ENCODE results near the gene RHOBTB3.
"Not testable (repeated sequence)": the region's sequence is repeated elsewhere in the genome, so short reads cannot be mapped to it uniquely, and the experiment has no call there.

The RHOBTB3 gene

GRCh38 chr5:95801532-95801931 lies 70.4 kb downstream of the RHOBTB3 start:
- no peak for DNase-seq (ENCODE audit: low read depth)

GRCh38 chr5:95801961-95802360 lies 70.8 kb downstream of the RHOBTB3 start:
- no peak for DNase-seq (ENCODE audit: low read depth)

GRCh38 chr5:95803271-95804148 lies 72.4 kb downstream of the RHOBTB3 start:
- no peak for DNase-seq (ENCODE audit: low read depth)

DNA sequence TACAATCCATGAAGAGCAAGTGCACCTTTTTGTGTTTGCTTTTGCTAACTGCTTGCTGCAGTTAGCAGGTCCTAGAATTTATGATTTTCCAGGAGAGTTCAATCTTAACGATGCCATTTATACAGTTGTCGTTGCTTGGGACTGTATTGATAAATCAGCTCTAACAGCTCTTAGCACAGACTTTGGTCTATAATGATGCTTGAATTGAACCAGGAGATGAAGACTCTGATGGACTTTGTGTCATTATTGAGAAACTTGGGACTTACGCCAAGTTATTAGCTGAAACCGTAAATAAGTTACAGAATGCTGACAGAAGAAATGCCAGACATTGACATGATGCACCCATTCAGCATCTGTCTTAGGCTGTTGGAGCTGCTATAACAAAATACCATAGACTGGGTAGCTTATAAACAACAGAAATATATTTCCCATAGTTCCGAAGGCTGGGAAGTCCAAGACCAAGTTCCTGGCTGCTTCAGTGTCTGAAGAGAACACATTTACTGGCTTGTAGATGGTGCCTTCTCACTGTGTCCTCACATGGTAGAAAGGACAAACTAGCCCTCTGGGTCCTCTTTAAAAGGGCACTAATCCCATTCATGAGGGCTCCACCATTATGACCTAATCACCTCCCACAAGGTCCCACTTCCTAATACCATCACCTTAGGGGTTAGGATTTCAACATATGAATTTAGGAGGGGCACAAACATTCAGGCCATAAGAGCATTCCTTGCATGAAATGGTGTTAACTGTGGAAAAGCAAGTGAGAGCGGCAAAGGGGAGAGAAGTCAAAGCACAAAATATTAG lies 73.8 kb downstream of the RHOBTB3 start:
- DNase-seq (ENCODE audit: low read depth) = no peak

DNA sequence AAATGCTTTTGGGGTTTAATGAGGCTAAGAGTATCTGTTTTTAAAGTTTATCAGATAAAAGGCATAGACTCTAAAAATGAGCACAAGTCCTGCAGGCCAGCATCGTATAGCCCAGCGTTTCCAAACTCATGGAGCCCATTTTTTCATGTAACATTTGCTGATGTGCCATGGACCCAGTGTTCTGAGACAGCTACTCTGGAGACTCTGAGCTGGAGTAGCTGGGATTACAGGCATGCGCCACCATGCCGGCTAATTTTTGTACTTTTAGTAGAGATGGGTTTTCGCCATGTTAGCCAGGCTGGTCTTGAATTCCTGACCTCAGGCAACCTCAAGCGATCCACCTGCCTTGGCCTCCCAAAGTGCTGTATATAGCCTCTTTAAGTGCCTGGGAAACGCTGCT lies 75.6 kb downstream of the RHOBTB3 start:
- no peak for DNase-seq (ENCODE audit: low read depth)

- DNase-seq (ENCODE audit: low read depth) = no peak
These were observed 77.0 kb downstream of the RHOBTB3 start for GRCh38 chr5:95808013-95808685.

DNA sequence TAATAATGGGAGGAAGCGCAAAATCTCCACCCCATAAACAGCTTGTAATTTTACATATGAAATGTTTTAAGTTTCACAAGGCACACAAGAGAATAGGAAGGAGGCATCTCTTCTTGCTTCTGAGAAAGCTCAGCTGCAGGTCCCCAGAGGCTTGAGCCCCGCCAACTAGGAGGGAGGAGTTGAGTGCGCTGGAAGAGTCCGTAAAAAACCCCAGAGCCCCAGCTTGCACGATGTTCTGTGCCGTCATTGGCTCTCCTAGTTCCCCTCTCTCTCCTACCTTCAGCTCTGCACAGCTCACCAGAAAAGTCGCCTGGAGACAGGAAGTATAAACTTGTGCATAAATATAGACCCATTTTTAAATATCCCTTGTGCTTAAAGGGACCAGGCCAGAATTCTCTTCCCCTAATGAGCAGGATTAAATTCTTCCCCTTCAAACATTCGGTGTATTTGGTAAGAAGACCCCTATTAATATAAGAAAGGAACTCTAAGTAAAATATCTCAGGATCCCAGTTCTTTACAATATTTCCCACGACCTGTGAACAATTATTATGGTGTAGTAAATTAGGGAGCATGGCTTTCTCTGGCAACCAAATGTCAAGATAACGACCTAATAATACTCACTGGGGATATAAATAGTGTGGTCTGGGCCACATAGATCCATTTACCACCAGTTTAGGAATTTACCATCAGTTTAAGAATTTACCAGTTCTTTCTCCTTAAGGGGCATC lies 77.7 kb downstream of the RHOBTB3 start:
- DNase-seq (ENCODE audit: low read depth) = peak; percentile 60

- DNase-seq (ENCODE audit: low read depth) = no peak
These were observed 78.4 kb downstream of the RHOBTB3 start for GRCh38 chr5:95809414-95809960.

DNA sequence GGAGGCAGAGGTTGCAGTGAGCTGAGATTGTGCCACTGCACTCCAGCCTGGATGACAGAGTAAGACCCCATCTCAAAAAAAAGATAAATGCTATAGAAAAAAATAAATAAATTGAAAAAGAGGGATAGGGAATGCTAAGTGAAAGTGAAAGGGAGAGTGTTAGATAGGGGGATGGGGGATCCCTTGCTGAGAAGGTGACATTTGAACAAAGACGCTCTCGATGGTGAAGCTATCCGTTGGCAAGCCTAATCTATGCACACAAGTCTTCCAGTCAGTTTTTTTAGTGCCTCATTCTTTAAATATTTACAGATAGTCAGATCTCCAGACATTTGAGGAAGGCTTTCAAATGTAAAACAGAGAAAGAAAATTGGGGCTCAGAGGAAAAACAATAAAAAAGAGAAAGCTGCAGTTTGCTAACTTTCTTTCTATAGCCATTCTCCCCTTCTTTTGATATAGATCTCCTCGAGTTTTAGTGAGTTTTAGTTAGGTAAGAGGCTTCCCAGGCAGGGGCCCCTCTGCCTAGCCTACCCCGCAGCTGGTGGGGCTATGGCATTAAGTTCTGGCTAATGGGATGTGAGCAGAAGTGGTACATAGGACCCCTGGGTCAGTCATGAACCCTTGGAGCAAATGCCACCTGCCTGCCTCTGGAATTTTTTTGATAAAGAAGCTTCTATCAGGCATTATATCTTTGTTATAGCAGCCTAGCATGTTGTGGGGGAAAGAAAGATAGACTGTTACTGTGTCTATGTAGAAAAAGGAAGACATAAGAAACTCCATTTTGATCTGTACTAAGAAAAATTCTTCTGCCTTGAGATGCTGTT lies 79.4 kb downstream of the RHOBTB3 start:
- no peak for DNase-seq (ENCODE audit: low read depth)

DNA sequence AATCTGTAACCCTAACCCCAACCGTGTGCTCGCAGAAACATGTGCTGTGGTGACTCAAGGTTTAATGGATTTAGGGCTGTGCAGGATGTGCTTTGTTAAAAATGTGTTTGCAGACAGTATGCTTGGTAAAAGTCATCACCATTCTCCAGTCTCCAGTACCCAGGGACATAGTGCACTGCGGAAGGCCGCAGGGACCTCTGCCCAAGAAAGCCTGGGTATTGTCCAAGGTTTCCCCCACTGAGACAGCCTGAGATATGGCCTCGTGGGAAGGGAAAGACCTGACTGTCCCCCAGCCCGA lies 79.9 kb downstream of the RHOBTB3 start:
- not testable (repeated sequence) for DNase-seq (ENCODE audit: low read depth)

GRCh38 chr5:95811461-95812073 lies 80.4 kb downstream of the RHOBTB3 start:
- DNase-seq (ENCODE audit: low read depth) = not testable (repeated sequence)

- DNase-seq (ENCODE audit: low read depth) = no peak
These were observed 80.9 kb downstream of the RHOBTB3 start for GRCh38 chr5:95812074-95812471.

DNA sequence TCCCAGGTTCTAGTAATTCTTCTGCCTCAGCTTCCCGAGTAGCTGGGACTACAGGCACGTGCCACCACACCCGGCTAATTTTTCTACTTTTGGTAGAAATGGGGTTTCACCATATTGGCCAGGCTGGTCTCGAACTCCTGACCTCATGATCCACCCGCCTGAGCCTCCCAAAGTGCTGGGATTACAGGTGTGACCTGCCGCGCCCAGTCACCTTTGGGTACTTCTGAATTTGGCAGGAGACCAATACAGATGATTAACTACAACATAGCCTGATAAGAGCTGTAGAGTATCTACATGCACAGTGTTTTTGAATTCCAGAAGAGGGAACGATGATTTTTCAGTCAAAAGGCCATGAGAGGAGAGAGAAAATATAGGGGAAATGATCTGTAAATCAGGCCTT lies 81.9 kb downstream of the RHOBTB3 start:
- DNase-seq (ENCODE audit: low read depth) = not testable (repeated sequence)

DNA sequence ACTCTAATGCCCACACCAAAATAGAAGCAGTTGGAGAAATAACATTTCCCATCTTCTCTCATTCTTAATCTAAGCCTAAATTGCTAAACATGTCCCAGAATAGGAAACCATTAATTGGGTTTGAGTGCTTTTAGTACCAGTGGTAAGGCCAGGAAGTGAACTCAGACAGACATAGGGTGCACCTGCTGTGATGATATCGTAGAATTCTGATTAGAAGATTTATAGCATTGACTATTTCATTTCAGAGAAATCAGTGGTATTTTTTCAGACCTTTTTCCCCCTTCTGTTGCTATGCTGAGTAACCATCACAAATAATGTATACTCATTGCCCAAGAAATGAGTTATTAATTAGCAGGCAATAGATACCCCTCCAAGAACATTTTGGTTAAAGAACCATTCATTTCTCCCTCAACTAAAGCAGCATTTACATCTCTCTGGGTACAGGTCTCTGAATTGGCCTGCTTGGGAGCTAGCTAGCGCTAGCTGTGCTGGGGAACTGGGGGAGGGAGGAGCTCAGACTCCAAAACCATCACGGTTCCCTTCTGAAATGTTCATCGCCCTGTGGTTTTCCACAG lies 84.1 kb downstream of the RHOBTB3 start:
- no peak for DNase-seq (ENCODE audit: low read depth)

GRCh38 chr5:95816341-95816740 lies 85.2 kb downstream of the RHOBTB3 start:
- DNase-seq (ENCODE audit: low read depth) = no peak

DNA sequence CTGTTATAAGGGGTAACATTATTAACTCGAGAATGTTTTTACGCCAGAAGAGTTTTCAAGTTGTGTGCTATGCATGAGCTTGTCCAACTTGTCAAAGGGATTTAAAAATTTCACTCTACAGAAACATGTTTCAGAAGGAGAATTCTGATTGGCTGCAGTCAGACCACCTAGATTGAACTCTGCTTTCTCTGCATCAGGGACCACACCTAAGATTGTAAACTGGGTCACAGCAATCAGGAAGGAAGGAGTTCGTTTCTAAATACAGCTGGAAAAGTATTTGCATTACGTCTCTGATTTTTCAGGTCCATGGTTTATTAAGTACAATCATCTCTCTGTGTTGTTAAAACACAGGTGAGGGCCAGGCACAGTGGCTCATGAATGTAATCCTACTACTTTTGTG lies 85.6 kb downstream of the RHOBTB3 start:
- no peak for DNase-seq (ENCODE audit: low read depth)

GRCh38 chr5:95817430-95817829 lies 86.3 kb downstream of the RHOBTB3 start:
- DNase-seq (ENCODE audit: low read depth) = no peak

DNA sequence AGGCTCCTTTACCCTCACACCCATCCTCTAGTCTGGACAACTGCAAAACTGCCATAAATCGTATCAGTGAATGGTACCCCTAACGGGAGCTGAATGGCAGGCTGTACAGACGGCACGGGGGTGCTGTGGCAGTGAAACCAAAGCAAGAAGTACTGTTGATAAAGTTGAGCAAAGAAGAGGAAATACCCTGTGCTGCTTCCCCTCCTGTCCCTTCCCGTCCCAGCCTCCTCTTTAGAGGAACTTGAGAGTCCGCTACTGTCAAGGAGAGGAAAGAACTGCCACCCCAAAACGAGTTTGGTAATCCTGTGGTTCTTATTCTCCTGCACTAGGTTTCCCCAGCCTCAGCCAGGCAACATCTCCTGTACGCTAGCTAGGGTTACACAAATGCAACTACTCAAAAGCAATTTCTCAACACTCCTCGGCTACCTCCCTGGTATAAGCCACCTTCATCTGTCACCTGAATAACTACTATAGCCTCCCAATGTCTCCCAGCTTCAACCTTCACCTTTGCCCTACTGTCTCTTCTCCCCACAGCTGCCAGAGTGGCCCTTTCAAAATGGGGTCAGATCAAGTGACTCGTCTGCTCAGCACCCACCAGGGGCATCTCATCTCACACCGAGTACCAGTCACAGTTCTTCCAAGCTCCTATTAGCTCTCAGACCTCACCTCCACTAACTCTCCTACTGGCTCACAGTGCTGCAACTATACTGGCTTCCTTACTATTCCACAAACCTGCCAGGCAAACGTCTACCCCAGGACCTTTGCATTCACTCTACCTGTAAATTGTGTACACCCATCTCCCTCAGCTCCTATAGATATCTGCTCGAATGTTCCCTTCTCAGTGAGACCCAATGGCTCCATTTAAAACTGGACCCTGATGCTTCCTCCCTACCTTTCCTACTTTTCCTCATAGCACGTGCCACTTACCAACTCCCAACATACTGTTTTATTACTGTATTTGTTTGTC lies 87.3 kb downstream of the RHOBTB3 start:
- no peak for DNase-seq (ENCODE audit: low read depth)
